ENCODE measurements around the gene TAB2.

- no peak for TF ChIP-seq CTCF (IDR thresholded peaks at IDR 0.05)
- TF ChIP-seq POLR2AphosphoS5 (IDR thresholded peaks at IDR 0.05): no peak
- no peak for TF ChIP-seq POLR2A (IDR thresholded peaks at IDR 0.05; ENCODE audit: low read depth)
- TF ChIP-seq EP300 (IDR thresholded peaks at IDR 0.05): no peak
These were observed 137.7 kb downstream of the TAB2 start for GRCh38 chr6:149455031-149455732.

Data from esophagus muscularis mucosa (tissue), 4 donors.